Activated naive CD4-positive, alpha-beta T cell treated with anti-CD3 and anti-CD28 coated beads, Interleukin-2, amount 50 U/mL, for 24 hours (primary cell): ENCODE results near the gene VPS9D1.

Experiments
- H3K27ac Mint-ChIP-seq: one replicate; pipeline ENCODE4 v1.8.0; 2021; ENCODE audit warnings: mild to moderate bottlenecking, mixed read lengths
- H3K27me3 Mint-ChIP-seq: one replicate; pipeline ENCODE4 v1.8.0; 2021; ENCODE audit warnings: mixed read lengths
- H3K36me3 Mint-ChIP-seq: one replicate; pipeline ENCODE4 v1.8.0; 2021; ENCODE audit warnings: mixed read lengths
- H3K4me1 Mint-ChIP-seq: one replicate; pipeline ENCODE4 v1.8.0; 2021; ENCODE audit warnings: mixed read lengths
- H3K4me3 Mint-ChIP-seq: one replicate; pipeline ENCODE4 v1.8.0; 2021; ENCODE audit warnings: mild to moderate bottlenecking, mixed read lengths
- H3K9me3 Mint-ChIP-seq: one replicate; pipeline ENCODE4 v1.8.0; 2021; ENCODE audit warnings: mixed read lengths

The VPS9D1 gene

GRCh38 chr16:89720813-89721545, at the start of gene VPS9D1, which contains the start of gene ZNF276:
TSS of gene VPS9D1 (minus strand) at chr16:89720898. CDS start at chr16:89720861, 37 bp downstream.
TSS of gene ZNF276 (plus strand) at chr16:89721537. CDS start at chr16:89721641, 104 bp downstream.
- Mint-ChIP-seq H3K4me3 (peak within 1 kb of the TSS; percentile 89), H3K4me1 (peaks cover 45% of the 10 kb centered on the region), H3K27ac (peak within 1 kb of the TSS; percentile 86), H3K27me3 (no peaks in the 10 kb centered on the region), H3K9me3 (no peaks in the 10 kb centered on the region), H3K36me3 (peaks cover 10% of the 10 kb centered on the region)

- Mint-ChIP-seq H3K4me1 (no peaks in the 10 kb centered on the region), H3K9me3 (no peaks in the 10 kb centered on the region), H3K36me3 (peaks cover 1% of the 10 kb centered on the region), H3K27ac (no peak overlapping the region), H3K27me3 (no peaks in the 10 kb centered on the region), H3K4me3 (no peak overlapping the region)
Observed at GRCh38 chr16:89770367-89770766, 49.7 kb upstream of the VPS9D1 start.

- Mint-ChIP-seq H3K4me3 (no peak overlapping the region), H3K9me3 (no peaks in the 10 kb centered on the region), H3K36me3 (peaks cover 2% of the 10 kb centered on the region), H3K27ac (no peak overlapping the region), H3K27me3 (no peaks in the 10 kb centered on the region), H3K4me1 (peaks cover 27% of the 10 kb centered on the region)
Observed at GRCh38 chr16:89765292-89765830, 44.7 kb upstream of the VPS9D1 start.

GRCh38 chr16:89764711-89765201, 44.1 kb upstream of the VPS9D1 start:
- H3K4me1 Mint-ChIP-seq, result peaks cover 31% of the 10 kb centered on the region

GRCh38 chr16:89761304-89761922, 40.7 kb upstream of the VPS9D1 start:
- H3K36me3 Mint-ChIP-seq, result peaks cover 4% of the 10 kb centered on the region
- H3K27me3 Mint-ChIP-seq, result no peaks in the 10 kb centered on the region
- peak overlapping the region; percentile 87 for H3K4me3 Mint-ChIP-seq
- H3K9me3 Mint-ChIP-seq, result no peaks in the 10 kb centered on the region
- peak overlapping the region; percentile 93 for H3K27ac Mint-ChIP-seq
- H3K4me1 Mint-ChIP-seq, result peaks cover 37% of the 10 kb centered on the region

More at GRCh38 chr16:89764711-89765201, 44.1 kb upstream of the VPS9D1 start:
- H3K36me3 Mint-ChIP-seq, result peaks cover 2% of the 10 kb centered on the region
- H3K27me3 Mint-ChIP-seq, result no peaks in the 10 kb centered on the region
- peak overlapping the region; percentile 79 for H3K27ac Mint-ChIP-seq
- H3K9me3 Mint-ChIP-seq, result no peaks in the 10 kb centered on the region
- H3K4me3 Mint-ChIP-seq, result peak overlapping the region; percentile 56

- no peaks in the 10 kb centered on the region for H3K27me3 Mint-ChIP-seq
- peaks cover 36% of the 10 kb centered on the region for H3K4me1 Mint-ChIP-seq
- peaks cover 4% of the 10 kb centered on the region for H3K36me3 Mint-ChIP-seq
- H3K27ac Mint-ChIP-seq, result peak overlapping the region; percentile 55
- H3K9me3 Mint-ChIP-seq, result no peaks in the 10 kb centered on the region
- peak overlapping the region; percentile 49 for H3K4me3 Mint-ChIP-seq
Observed at GRCh38 chr16:89759746-89760340, 39.1 kb upstream of the VPS9D1 start.

- Mint-ChIP-seq H3K36me3 (no peaks in the 10 kb centered on the region), H3K4me1 (peaks cover 27% of the 10 kb centered on the region), H3K9me3 (no peaks in the 10 kb centered on the region), H3K27ac (peak overlapping the region; percentile 84), H3K4me3 (peak overlapping the region; percentile 39), H3K27me3 (no peaks in the 10 kb centered on the region)
Observed at GRCh38 chr16:89749637-89750036, 28.9 kb upstream of the VPS9D1 start.

- H3K36me3 Mint-ChIP-seq, result no peaks in the 10 kb centered on the region
- H3K4me3 Mint-ChIP-seq, result no peak overlapping the region
- no peaks in the 10 kb centered on the region for H3K27me3 Mint-ChIP-seq
- H3K27ac Mint-ChIP-seq, result no peak overlapping the region
- peaks cover 27% of the 10 kb centered on the region for H3K4me1 Mint-ChIP-seq
- H3K9me3 Mint-ChIP-seq, result no peaks in the 10 kb centered on the region
Observed at GRCh38 chr16:89748921-89749320, 28.2 kb upstream of the VPS9D1 start.

GRCh38 chr16:89748076-89748475, 27.4 kb upstream of the VPS9D1 start:
- no peak overlapping the region for H3K27ac Mint-ChIP-seq
- no peaks in the 10 kb centered on the region for H3K9me3 Mint-ChIP-seq
- no peaks in the 10 kb centered on the region for H3K27me3 Mint-ChIP-seq
- H3K36me3 Mint-ChIP-seq, result no peaks in the 10 kb centered on the region
- H3K4me3 Mint-ChIP-seq, result no peak overlapping the region
- H3K4me1 Mint-ChIP-seq, result peaks cover 27% of the 10 kb centered on the region

- Mint-ChIP-seq H3K4me3 (no peak overlapping the region), H3K4me1 (peaks cover 30% of the 10 kb centered on the region), H3K27me3 (no peaks in the 10 kb centered on the region), H3K9me3 (no peaks in the 10 kb centered on the region), H3K36me3 (no peaks in the 10 kb centered on the region), H3K27ac (no peak overlapping the region)
Observed at GRCh38 chr16:89746043-89746442, 25.3 kb upstream of the VPS9D1 start.

- Mint-ChIP-seq H3K27ac (no peak overlapping the region), H3K36me3 (no peaks in the 10 kb centered on the region), H3K4me3 (no peak overlapping the region), H3K9me3 (no peaks in the 10 kb centered on the region), H3K27me3 (no peaks in the 10 kb centered on the region), H3K4me1 (peaks cover 28% of the 10 kb centered on the region)
Observed at GRCh38 chr16:89744813-89745212, 24.1 kb upstream of the VPS9D1 start.

GRCh38 chr16:89742948-89743347, 22.2 kb upstream of the VPS9D1 start:
- Mint-ChIP-seq H3K36me3 (no peaks in the 10 kb centered on the region), H3K27ac (peak overlapping the region; percentile 65)

GRCh38 chr16:89741342-89742014, 20.8 kb upstream of the VPS9D1 start:
- Mint-ChIP-seq H3K36me3 (peaks cover 2% of the 10 kb centered on the region), H3K9me3 (no peaks in the 10 kb centered on the region)

More at GRCh38 chr16:89742948-89743347, 22.2 kb upstream of the VPS9D1 start:
- Mint-ChIP-seq H3K4me3 (no peak overlapping the region), H3K9me3 (no peaks in the 10 kb centered on the region), H3K4me1 (peaks cover 33% of the 10 kb centered on the region), H3K27me3 (no peaks in the 10 kb centered on the region)

GRCh38 chr16:89739383-89739782, 18.7 kb upstream of the VPS9D1 start:
- no peaks in the 10 kb centered on the region for H3K9me3 Mint-ChIP-seq
- H3K4me1 Mint-ChIP-seq, result peaks cover 44% of the 10 kb centered on the region
- H3K36me3 Mint-ChIP-seq, result peaks cover 4% of the 10 kb centered on the region
- H3K27me3 Mint-ChIP-seq, result no peaks in the 10 kb centered on the region
- H3K27ac Mint-ChIP-seq, result no peak overlapping the region
- no peak overlapping the region for H3K4me3 Mint-ChIP-seq

More at GRCh38 chr16:89741342-89742014, 20.8 kb upstream of the VPS9D1 start:
- peaks cover 39% of the 10 kb centered on the region for H3K4me1 Mint-ChIP-seq
- H3K4me3 Mint-ChIP-seq, result no peak overlapping the region
- H3K27me3 Mint-ChIP-seq, result no peaks in the 10 kb centered on the region
- H3K27ac Mint-ChIP-seq, result no peak overlapping the region
